Trophoblast cell (in vitro differentiated cells and primary cell): ENCODE results near the gene FAM83C.

Experiments
- DNase-seq, 2 donors: peaks; one replicate each; pipeline ENCODE4 v3.0.0-alpha.2; 2016
- H2AFZ ChIP-seq: 2 replicates; pipeline ENCODE4 v1.6.1; 2013; ENCODE audit warnings: low read length, moderate library complexity, mild to moderate bottlenecking; ENCODE audit not compliant: insufficient read depth, poor library complexity
- H2AK5ac ChIP-seq: 2 replicates; pipeline ENCODE4 v1.6.1; 2013; ENCODE audit warnings: mild to moderate bottlenecking, low read length
- H2BK120ac ChIP-seq: 2 replicates; pipeline ENCODE4 v1.6.1; 2013; ENCODE audit warnings: low read length, mild to moderate bottlenecking, moderate library complexity; ENCODE audit not compliant: insufficient read depth, poor library complexity
- H2BK12ac ChIP-seq: 2 replicates; pipeline ENCODE4 v1.6.1; 2013; ENCODE audit warnings: mild to moderate bottlenecking, low read length, moderate library complexity
- H2BK5ac ChIP-seq: 2 replicates; pipeline ENCODE4 v1.6.1; 2013; ENCODE audit warnings: low read length, low read depth, moderate library complexity, mild to moderate bottlenecking; ENCODE audit not compliant: poor library complexity
- H3K14ac ChIP-seq: 2 replicates; pipeline ENCODE4 v1.6.1; 2013; ENCODE audit warnings: mild to moderate bottlenecking, low read length
- H3K18ac ChIP-seq: 2 replicates; pipeline ENCODE4 v1.6.1; 2013; ENCODE audit warnings: mild to moderate bottlenecking, low read length
- H3K23ac ChIP-seq: 2 replicates; pipeline ENCODE4 v1.6.1; 2013; ENCODE audit warnings: low read length
- H3K27ac ChIP-seq: 2 replicates; pipeline ENCODE4 v1.5.1; 2013; ENCODE audit warnings: low read depth, mild to moderate bottlenecking, inconsistent platforms, low read length, moderate library complexity
- H3K27me3 ChIP-seq: 2 replicates; pipeline ENCODE4 v1.6.1; 2013; ENCODE audit warnings: inconsistent platforms, mild to moderate bottlenecking, low read length, moderate library complexity; ENCODE audit not compliant: insufficient read depth
- H3K36me3 ChIP-seq, 2 experiments: 1 replicate in 1 of 2; 2 replicates in 1 of 2; pipeline ENCODE4 v1.6.1; 2013; ENCODE audit warnings: low read length in 2 of 2, mild to moderate bottlenecking in 2 of 2, moderate library complexity in 1 of 2; ENCODE audit not compliant: insufficient read depth in 2 of 2, control insufficient read depth in 1 of 2
- H3K4ac ChIP-seq: 2 replicates; pipeline ENCODE4 v1.6.1; 2013; ENCODE audit warnings: low read depth, mild to moderate bottlenecking, low read length, moderate library complexity
- H3K4me1 ChIP-seq, 2 experiments: 1 replicate in 1 of 2; 2 replicates in 1 of 2; pipeline ENCODE4 v1.6.1; 2013; ENCODE audit warnings: low read length in 2 of 2, mild to moderate bottlenecking in 2 of 2, moderate library complexity in 1 of 2; ENCODE audit not compliant: insufficient read depth in 2 of 2, control insufficient read depth in 1 of 2
- H3K4me2 ChIP-seq: 2 replicates; pipeline ENCODE4 v1.6.1; 2013; ENCODE audit warnings: inconsistent platforms, mild to moderate bottlenecking, low read length, moderate library complexity
- H3K4me3 ChIP-seq: 2 replicates; pipeline ENCODE4 v1.5.1; 2013; ENCODE audit warnings: mild to moderate bottlenecking, low read depth, low read length, inconsistent platforms
- H3K79me1 ChIP-seq: one replicate; pipeline ENCODE4 v1.6.1; 2013; ENCODE audit warnings: low read length
- H3K79me2 ChIP-seq: 2 replicates; pipeline ENCODE4 v1.6.1; 2013; ENCODE audit warnings: low read length, mild to moderate bottlenecking; ENCODE audit not compliant: control insufficient read depth, insufficient read depth, poor library complexity
- H3K9ac ChIP-seq: 2 replicates; pipeline ENCODE4 v1.6.1; 2013; ENCODE audit warnings: mild to moderate bottlenecking, low read length
- H3K9me3 ChIP-seq: 2 replicates; pipeline ENCODE4 v1.6.1; 2013; ENCODE audit warnings: low read depth, mild to moderate bottlenecking, control low read depth, inconsistent platforms, low read length; ENCODE audit not compliant: insufficient read depth
- H4K12ac ChIP-seq: 2 replicates; pipeline ENCODE4 v1.6.1; 2013; ENCODE audit warnings: low read depth, mild to moderate bottlenecking, low read length, moderate library complexity
- H4K8ac ChIP-seq: 2 replicates; pipeline ENCODE4 v1.6.1; 2013; ENCODE audit warnings: low read depth, mild to moderate bottlenecking, low read length, moderate library complexity
- H4K91ac ChIP-seq: one replicate; pipeline ENCODE4 v1.6.1; 2013; ENCODE audit warnings: low read depth, mild to moderate bottlenecking, low read length, moderate library complexity
- WGBS: extraction: QIAGEN DNeasy Blood & Tissue Kit; methylation state at CpG from one replicate; pipeline ENCODE4 v1.1.7; 2013; ENCODE audit warnings: missing lambda C conversion rate; ENCODE audit not compliant: insufficient read length, insufficient coverage; ENCODE audit errors: extremely low coverage; 5-methylcytosine and 5-hydroxymethylcytosine counted together

FAM83C gene

GRCh38 chr20:35274172-35275092 is 17.8 kb downstream of the FAM83C start:
- H3K79me1 ChIP-seq, result peaks cover 21% of the 10 kb centered on the region
- no peak overlapping the region for H4K12ac ChIP-seq
- H3K79me2 ChIP-seq, result peaks cover 7% of the 10 kb centered on the region
- no peak overlapping the region for H3K27ac ChIP-seq
- H2AFZ ChIP-seq, result no peak overlapping the region
- no peak overlapping the region for H3K9ac ChIP-seq
- DNase-seq, result no peak
- no peak overlapping the region for H4K8ac ChIP-seq
- H3K14ac ChIP-seq, result no peak overlapping the region
- peak overlapping the region; percentile 15 for H3K18ac ChIP-seq
- no peak overlapping the region for H3K4me3 ChIP-seq
- H3K4me2 ChIP-seq, result no peak overlapping the region
- H3K23ac ChIP-seq, result no peak overlapping the region
- H3K4me1 ChIP-seq, result peaks cover 26 to 28% of the 10 kb centered on the region in 2 experiments
- H3K9me3 ChIP-seq, result peaks cover under 1% of the 10 kb centered on the region
- no peak overlapping the region for H2BK12ac ChIP-seq
- no peak overlapping the region for H3K4ac ChIP-seq
- no peak overlapping the region for H2BK5ac ChIP-seq
- H4K91ac ChIP-seq, result no peak overlapping the region
- no CpG with 5 or more reads among the region's 24 CpGs for WGBS
- no peak overlapping the region for H2AK5ac ChIP-seq
- peaks cover 31 to 34% of the 10 kb centered on the region in 2 experiments for H3K36me3 ChIP-seq
- H3K27me3 ChIP-seq, result no peaks in the 10 kb centered on the region
- H2BK120ac ChIP-seq, result no peak overlapping the region

GRCh38 chr20:35273449-35274171 is 18.6 kb downstream of the FAM83C start:
- Histone ChIP-seq H4K91ac (no peak overlapping the region), H2AK5ac (no peak overlapping the region), H3K4me3 (no peak overlapping the region), H3K4me1 (peaks cover 26 to 29% of the 10 kb centered on the region in 2 experiments), H3K79me2 (peaks cover 7% of the 10 kb centered on the region), H3K4ac (no peak overlapping the region), H3K9ac (no peak overlapping the region), H3K27me3 (no peaks in the 10 kb centered on the region), H2AFZ (no peak overlapping the region), H3K23ac (no peak overlapping the region), H3K27ac (no peak overlapping the region), H3K14ac (no peak overlapping the region), H2BK12ac (no peak overlapping the region), H3K18ac (no peak overlapping the region), H3K4me2 (no peak overlapping the region), H3K9me3 (no peaks in the 10 kb centered on the region), H2BK5ac (no peak overlapping the region), H3K36me3 (peaks cover 23 to 27% of the 10 kb centered on the region in 2 experiments), H4K12ac (no peak overlapping the region), H4K8ac (no peak overlapping the region), H3K79me1 (peaks cover 21% of the 10 kb centered on the region), H2BK120ac (no peak overlapping the region)
- no CpG with 5 or more reads among the region's 13 CpGs for WGBS
- DNase-seq, result no peak

- peaks cover 18 to 20% of the 10 kb centered on the region in 2 experiments for H3K36me3 ChIP-seq
- H2AK5ac ChIP-seq, result no peak overlapping the region
- no peak overlapping the region for H2BK12ac ChIP-seq
- no peak overlapping the region for H2BK120ac ChIP-seq
- no peak overlapping the region for H3K4me2 ChIP-seq
- H2AFZ ChIP-seq, result no peak overlapping the region
- H4K8ac ChIP-seq, result no peak overlapping the region
- H3K23ac ChIP-seq, result no peak overlapping the region
- no peak overlapping the region for H4K12ac ChIP-seq
- WGBS, result no CpG with 5 or more reads among the region's 7 CpGs
- no peak overlapping the region for H2BK5ac ChIP-seq
- peak overlapping the region; percentile 9 for H4K91ac ChIP-seq
- H3K9ac ChIP-seq, result no peak overlapping the region
- no peaks in the 10 kb centered on the region for H3K9me3 ChIP-seq
- H3K18ac ChIP-seq, result no peak overlapping the region
- no peaks in the 10 kb centered on the region for H3K27me3 ChIP-seq
- no peak overlapping the region for H3K14ac ChIP-seq
- H3K27ac ChIP-seq, result no peak overlapping the region
- peak; percentile 96 to 99 for DNase-seq
- H3K4me1 ChIP-seq, result peaks cover 34% of the 10 kb centered on the region in 2 experiments
- H3K79me2 ChIP-seq, result peaks cover 3% of the 10 kb centered on the region
- no peak overlapping the region for H3K4me3 ChIP-seq
- H3K4ac ChIP-seq, result no peak overlapping the region
- H3K79me1 ChIP-seq, result peaks cover 24% of the 10 kb centered on the region
Observed at GRCh38 chr20:35271904-35272303, 20.3 kb downstream of the FAM83C start.

- H4K12ac ChIP-seq, result no peak overlapping the region
- H3K4me1 ChIP-seq, result peaks cover 29% of the 10 kb centered on the region in 2 experiments
- no peak overlapping the region for H3K18ac ChIP-seq
- H4K91ac ChIP-seq, result peak overlapping the region; percentile 9
- no CpG with 5 or more reads among the region's 20 CpGs for WGBS
- H3K23ac ChIP-seq, result no peak overlapping the region
- no peak overlapping the region for H3K4me3 ChIP-seq
- H3K9ac ChIP-seq, result no peak overlapping the region
- H2AK5ac ChIP-seq, result no peak overlapping the region
- H3K79me2 ChIP-seq, result peaks cover 2% of the 10 kb centered on the region
- DNase-seq, result no peak
- no peak overlapping the region for H2AFZ ChIP-seq
- no peaks in the 10 kb centered on the region for H3K27me3 ChIP-seq
- H3K9me3 ChIP-seq, result no peaks in the 10 kb centered on the region
- H2BK12ac ChIP-seq, result peak overlapping the region; percentile 51
- H3K14ac ChIP-seq, result no peak overlapping the region
- no peak overlapping the region for H3K4me2 ChIP-seq
- no peak overlapping the region for H3K27ac ChIP-seq
- H3K36me3 ChIP-seq, result peaks cover 14 to 15% of the 10 kb centered on the region in 2 experiments
- H2BK120ac ChIP-seq, result no peak overlapping the region
- no peak overlapping the region for H2BK5ac ChIP-seq
- H4K8ac ChIP-seq, result no peak overlapping the region
- no peak overlapping the region for H3K4ac ChIP-seq
- peaks cover 24% of the 10 kb centered on the region for H3K79me1 ChIP-seq
Observed at GRCh38 chr20:35271073-35271882, 20.9 kb downstream of the FAM83C start.
